ENCODE data around the gene DOK7.

DNA sequence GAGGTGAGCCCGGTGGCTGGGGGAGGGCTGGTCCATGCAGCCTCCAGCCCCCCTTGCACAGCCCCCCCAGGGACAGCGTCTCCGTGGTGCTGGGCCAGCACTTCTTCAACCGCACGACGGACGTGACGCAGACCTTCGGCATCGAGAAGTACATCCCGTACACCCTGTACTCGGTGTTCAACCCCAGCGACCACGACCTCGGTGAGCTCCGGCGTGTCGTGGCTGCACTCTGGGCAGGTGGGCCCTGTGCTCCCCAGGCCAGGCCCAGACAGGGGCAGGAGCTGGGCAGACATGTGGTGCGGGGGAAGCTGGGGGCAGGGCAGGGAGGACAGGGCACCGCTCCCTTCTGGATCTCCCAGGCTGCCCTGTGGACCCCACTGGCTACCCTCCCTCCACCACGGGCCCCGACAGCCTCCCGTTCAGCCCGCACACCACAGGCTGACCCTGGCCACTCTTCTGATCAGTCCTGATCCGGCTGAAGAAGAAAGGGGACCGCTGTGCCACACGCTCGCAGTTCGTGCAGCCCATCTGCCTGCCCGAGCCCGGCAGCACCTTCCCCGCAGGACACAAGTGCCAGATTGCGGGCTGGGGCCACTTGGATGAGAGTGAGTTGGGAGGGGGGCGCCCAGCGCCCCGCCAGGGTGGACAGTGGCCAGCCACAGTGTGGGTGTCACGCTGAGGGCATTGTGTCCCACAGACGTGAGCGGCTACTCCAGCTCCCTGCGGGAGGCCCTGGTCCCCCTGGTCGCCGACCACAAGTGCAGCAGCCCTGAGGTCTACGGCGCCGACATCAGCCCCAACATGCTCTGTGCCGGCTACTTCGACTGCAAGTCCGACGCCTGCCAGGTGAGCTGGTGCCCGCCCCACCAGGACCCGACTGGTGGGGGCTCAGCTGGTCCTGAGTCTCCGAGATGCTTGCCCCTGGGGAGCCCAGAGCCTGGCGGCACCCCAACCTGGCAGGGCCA lies 15.4 kb upstream of the DOK7 start:
- TF ChIP-seq POLR2A (IDR thresholded peaks at IDR 0.05; ENCODE audit: low read depth, low read length): no peak
- TF ChIP-seq, protein P1, sequence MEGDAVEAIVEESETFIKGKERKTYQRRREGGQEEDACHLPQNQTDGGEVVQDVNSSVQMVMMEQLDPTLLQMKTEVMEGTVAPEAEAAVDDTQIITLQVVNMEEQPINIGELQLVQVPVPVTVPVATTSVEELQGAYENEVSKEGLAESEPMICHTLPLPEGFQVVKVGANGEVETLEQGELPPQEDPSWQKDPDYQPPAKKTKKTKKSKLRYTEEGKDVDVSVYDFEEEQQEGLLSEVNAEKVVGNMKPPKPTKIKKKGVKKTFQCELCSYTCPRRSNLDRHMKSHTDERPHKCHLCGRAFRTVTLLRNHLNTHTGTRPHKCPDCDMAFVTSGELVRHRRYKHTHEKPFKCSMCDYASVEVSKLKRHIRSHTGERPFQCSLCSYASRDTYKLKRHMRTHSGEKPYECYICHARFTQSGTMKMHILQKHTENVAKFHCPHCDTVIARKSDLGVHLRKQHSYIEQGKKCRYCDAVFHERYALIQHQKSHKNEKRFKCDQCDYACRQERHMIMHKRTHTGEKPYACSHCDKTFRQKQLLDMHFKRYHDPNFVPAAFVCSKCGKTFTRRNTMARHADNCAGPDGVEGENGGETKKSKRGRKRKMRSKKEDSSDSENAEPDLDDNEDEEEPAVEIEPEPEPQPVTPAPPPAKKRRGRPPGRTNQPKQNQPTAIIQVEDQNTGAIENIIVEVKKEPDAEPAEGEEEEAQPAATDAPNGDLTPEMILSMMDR (IDR thresholded peaks at IDR 0.05; ENCODE audit: extremely low read depth in 1 of 2, insufficient read depth in 1 of 2, low read depth in 1 of 2, low read length in 2 of 2): no peak
- no peak for TF ChIP-seq MYC (IDR thresholded peaks at IDR 0.05; ENCODE audit: low read depth, low read length)
- no peak for TF ChIP-seq POLR2AphosphoS5 (IDR thresholded peaks at IDR 0.05; ENCODE audit: insufficient read depth, low read depth, low read length)
- TF ChIP-seq EZH2 (IDR thresholded peaks at IDR 0.05; ENCODE audit: borderline replicate concordance, low read depth, low read length, severe bottlenecking): no peak
- TF ChIP-seq, protein P2, sequence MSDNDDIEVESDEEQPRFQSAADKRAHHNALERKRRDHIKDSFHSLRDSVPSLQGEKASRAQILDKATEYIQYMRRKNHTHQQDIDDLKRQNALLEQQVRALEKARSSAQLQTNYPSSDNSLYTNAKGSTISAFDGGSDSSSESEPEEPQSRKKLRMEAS (IDR thresholded peaks at IDR 0.05; ENCODE audit: insufficient read depth, insufficient read length): no peak

Data from endothelial cell of umbilical vein (primary cell).